Breast epithelium (tissue), 4 donors: ENCODE measurements around the gene OR2C3. TPM values are rescaled to one million over a fixed set of nuclear protein-coding genes. Genes with fewer than 3 reads are reported as not detected.
"Not testable (repeated sequence)": the region's sequence is repeated elsewhere in the genome, so short reads cannot be mapped to it uniquely, and the experiment has no call there.

Experiments
- DNase-seq, 2 donors: peaks; one replicate each; pipeline ENCODE4 v3.0.0-alpha.2; 2019; ENCODE audit warnings: low spot score in 2 of 2
- H3K27ac ChIP-seq, 2 donors: fragments of 200-600 bp; sonication (generic) in 1 of 2; one replicate each; pipeline ENCODE4 v1.5.1; 2016 to 2019; ENCODE audit warnings: mild to moderate bottlenecking in 1 of 2
- H3K27me3 ChIP-seq, 2 donors: fragments of 200-600 bp; sonication (generic) in 1 of 2; one replicate each; pipeline versions ENCODE4 v1.5.1 to v1.6.0; 2017 to 2019; ENCODE audit warnings: control low read depth in 1 of 2, mild to moderate bottlenecking in 1 of 2
- H3K36me3 ChIP-seq: fragments of 200-600 bp; one replicate; pipeline ENCODE4 v1.5.1; 2019
- H3K4me1 ChIP-seq, 2 donors: fragments of 200-600 bp; sonication (generic); one replicate each; pipeline ENCODE4 v1.5.1; 2016 to 2019; ENCODE audit warnings: control low read depth in 1 of 2
- H3K4me3 ChIP-seq, 3 donors: fragments of 200-600 bp; sonication (generic); 1 replicate in 2 of 3; 2 replicates in 1 of 3; pipeline ENCODE4 v1.5.1; 2016 to 2019; ENCODE audit warnings: mild to moderate bottlenecking in 3 of 3, moderate library complexity in 2 of 3
- H3K9me3 ChIP-seq, 2 donors: fragments of 200-600 bp; sonication (generic) in 1 of 2; one replicate each; pipeline ENCODE4 v1.5.1; 2016 to 2019; ENCODE audit warnings: control low read depth in 1 of 2
- CTCF ChIP-seq, 3 donors: fragments of 450-650 bp; IDR thresholded peaks; one replicate each; pipeline ENCODE4 v1.5.1; 2016 to 2017; ENCODE audit warnings: antibody characterized with exemption in 3 of 3, mild to moderate bottlenecking in 3 of 3, moderate library complexity in 3 of 3
- POLR2A ChIP-seq: fragments of 450-650 bp; IDR thresholded peaks from one replicate; pipeline ENCODE4 v1.6.1; 2016; ENCODE audit warnings: antibody characterized with exemption, mild to moderate bottlenecking, moderate library complexity
- POLR2AphosphoS5 ChIP-seq, 3 donors: sonication (generic); formaldehyde crosslinking; IDR thresholded peaks; one replicate each; pipeline ENCODE4 v1.6.1; 2017; ENCODE audit warnings: antibody characterized with exemption in 3 of 3
- intact Hi-C: fragments of 100-400 bp; cut with DNase I; formaldehyde crosslinking; loops from one replicate; pipeline ENCODE4 v1.15.1; 2023; ENCODE audit warnings: low total_unique reads
- total RNA-seq, 3 donors: library from RNA; depleted of rRNA; stranded (reverse); fragments of >200 nt; gene quantifications; one replicate each; pipeline ENCODE4 v1.1.0, GENCODE V29; 2016

The OR2C3 gene
- total RNA-seq, 3 donors from 2014 or later: not detected

GRCh38 chr1:247491328-247491727 lies 44.9 kb downstream of the OR2C3 start:
- TF ChIP-seq CTCF (IDR thresholded peaks at IDR 0.05): no peak
- no peak for TF ChIP-seq POLR2A
- no peak for TF ChIP-seq POLR2AphosphoS5 (IDR thresholded peaks at IDR 0.05)
- Histone ChIP-seq H3K9me3 (no peaks in the 10 kb centered on the region), H3K4me1 (no peaks in the 10 kb centered on the region), H3K27me3 (peaks cover 0 to 5% of the 10 kb centered on the region in 2 donors), H3K27ac (no peak overlapping the region), H3K4me3 (no peak overlapping the region), H3K36me3 (no peaks in the 10 kb centered on the region)
- intact Hi-C loops: no loop called here
- no peak for DNase-seq

GRCh38 chr1:247487057-247487456 lies 49.2 kb downstream of the OR2C3 start:
- intact Hi-C loops: no loop called here
- no peak overlapping the region for H3K4me3 ChIP-seq
- peaks cover 0 to 5% of the 10 kb centered on the region in 2 donors for H3K27me3 ChIP-seq
- H3K36me3 ChIP-seq: no peaks in the 10 kb centered on the region
- TF ChIP-seq POLR2A (no peak), CTCF (IDR thresholded peaks at IDR 0.05) (peak in 1 of 3 donors; percentile 15)
- no peaks in the 10 kb centered on the region for H3K9me3 ChIP-seq
- no peak overlapping the region for H3K27ac ChIP-seq
- DNase-seq: no peak
- no peaks in the 10 kb centered on the region for H3K4me1 ChIP-seq

DNA sequence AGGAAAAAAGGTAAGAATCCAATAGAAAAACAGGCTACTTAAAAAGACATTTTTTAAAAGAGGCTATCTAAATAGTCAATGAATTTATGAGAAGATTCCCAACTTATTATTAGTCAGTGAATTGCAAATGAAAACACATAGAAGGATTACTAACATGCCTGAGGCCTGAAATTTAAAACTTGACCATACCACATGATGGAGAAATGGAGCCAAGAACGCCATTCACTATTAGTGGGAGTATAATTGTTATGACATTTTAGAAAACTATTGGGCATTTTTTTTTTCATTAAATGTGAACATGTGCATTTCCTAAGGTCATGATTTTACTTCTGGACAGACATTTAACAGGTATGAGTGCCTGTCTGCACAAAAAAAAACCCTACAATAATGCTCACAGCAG lies 53.5 kb downstream of the OR2C3 start:
- H3K27me3 ChIP-seq: no peaks in the 10 kb centered on the region
- intact Hi-C loops: no loop called here
- H3K36me3 ChIP-seq: no peaks in the 10 kb centered on the region
- H3K9me3 ChIP-seq: no peaks in the 10 kb centered on the region
- no peak for DNase-seq
- H3K4me3 ChIP-seq: no peak overlapping the region
- no peak for TF ChIP-seq POLR2AphosphoS5 (IDR thresholded peaks at IDR 0.05)
- TF ChIP-seq POLR2A: no peak
- TF ChIP-seq CTCF (IDR thresholded peaks at IDR 0.05): no peak
- no peak overlapping the region for H3K27ac ChIP-seq
- no peaks in the 10 kb centered on the region for H3K4me1 ChIP-seq

- H3K4me1 ChIP-seq, H3K36me3 ChIP-seq, H3K9me3 ChIP-seq, intact Hi-C loops, H3K27ac ChIP-seq, H3K27me3 ChIP-seq, H3K4me3 ChIP-seq, DNase-seq: not testable (repeated sequence)
Observed at GRCh38 chr1:247476328-247477058, 59.7 kb downstream of the OR2C3 start.

GRCh38 chr1:247475793-247476192 lies 60.4 kb downstream of the OR2C3 start:
- no peak overlapping the region for H3K27ac ChIP-seq
- no peaks in the 10 kb centered on the region for H3K27me3 ChIP-seq
- no peaks in the 10 kb centered on the region for H3K4me1 ChIP-seq
- no peak for DNase-seq
- intact Hi-C loops: no loop called here
- H3K9me3 ChIP-seq: peaks cover 0 to 8% of the 10 kb centered on the region in 2 donors
- H3K4me3 ChIP-seq: no peak overlapping the region
- TF ChIP-seq POLR2A (no peak), POLR2AphosphoS5 (IDR thresholded peaks at IDR 0.05) (no peak), CTCF (IDR thresholded peaks at IDR 0.05) (no peak)
- no peaks in the 10 kb centered on the region for H3K36me3 ChIP-seq

Other genes starting within 250 kb of the OR2C3 start
- 10 to 100 TPM; 29.4 to 39.4 (median 31.1) TPM for gene ZNF496, start 204.6 kb downstream of the OR2C3 start, total RNA-seq
- 1 to 10 TPM in 2 of 3 donors, under 1 TPM in 1; 0.66 to 7.8 (median 3.2) TPM for gene NLRP3, start 120.3 kb downstream of the OR2C3 start, total RNA-seq
- not detected for gene OR2B11, start 78.3 kb downstream of the OR2C3 start, total RNA-seq
- gene GCSAML, start 12.7 kb upstream of the OR2C3 start, total RNA-seq: 1 to 10 TPM in 1 of 3 donors, under 1 TPM in 1, not detected in 1; 0.15 to 1.3 TPM
- gene OR2G2, start 51.9 kb upstream of the OR2C3 start, total RNA-seq: not detected
- not detected for gene OR2G3, start 69.1 kb upstream of the OR2C3 start, total RNA-seq
- not detected for gene OR13G1, start 143.3 kb upstream of the OR2C3 start, total RNA-seq
- gene OR6F1, start 180.2 kb upstream of the OR2C3 start, total RNA-seq: not detected
- 1 to 10 TPM in 2 of 3 donors, not detected in 1; 1.0 to 1.3 TPM for gene OR14K1, start 202.2 kb upstream of the OR2C3 start, total RNA-seq
- gene OR14A2, start 211.7 kb upstream of the OR2C3 start, total RNA-seq: not detected
- gene OR1C1, start 224.1 kb upstream of the OR2C3 start, total RNA-seq: not detected